KOPT-K1 (cell line): ENCODE results near the gene FYN.

Experiments used
- H3K27ac ChIP-seq: fragments of 200-600 bp; sonication (generic); 2 replicates; pipeline ENCODE4 v1.5.1; 2016; ENCODE audit warnings: antibody characterized with exemption, mild to moderate bottlenecking, low read depth, low read length; ENCODE audit not compliant: poor library complexity, severe bottlenecking
- H3K36me3 ChIP-seq: fragments of 200-600 bp; sonication (generic); 2 replicates; pipeline ENCODE4 v1.5.1; 2017; ENCODE audit warnings: antibody characterized with exemption, mild to moderate bottlenecking, low read length, moderate library complexity; ENCODE audit not compliant: insufficient read depth
- H3K9me3 ChIP-seq: fragments of 200-600 bp; sonication (generic); 2 replicates; pipeline ENCODE4 v1.5.1; 2017; ENCODE audit warnings: antibody characterized with exemption, low read length, mild to moderate bottlenecking; ENCODE audit not compliant: insufficient read depth, poor library complexity, severe bottlenecking

FYN gene

GRCh38 chr6:111761783-111762312 lies 111.4 kb downstream of the FYN start:
- H3K36me3 ChIP-seq: no peaks in the 10 kb centered on the region
- no peaks in the 10 kb centered on the region for H3K9me3 ChIP-seq
- peak overlapping the region; percentile 84 for H3K27ac ChIP-seq

- Histone ChIP-seq H3K36me3 (no peaks in the 10 kb centered on the region), H3K9me3 (no peaks in the 10 kb centered on the region), H3K27ac (peak overlapping the region; percentile 84)
Observed at GRCh38 chr6:111761212-111761611, 112.0 kb downstream of the FYN start.

GRCh38 chr6:111759836-111760785 lies 113.1 kb downstream of the FYN start:
- Histone ChIP-seq H3K36me3 (no peaks in the 10 kb centered on the region), H3K27ac (peak overlapping the region; percentile 84), H3K9me3 (no peaks in the 10 kb centered on the region)

- peak overlapping the region; percentile 84 for H3K27ac ChIP-seq
Observed at GRCh38 chr6:111759331-111759835, 113.9 kb downstream of the FYN start.

GRCh38 chr6:111758608-111759329 lies 114.5 kb downstream of the FYN start:
- Histone ChIP-seq H3K27ac (peak overlapping the region; percentile 84), H3K36me3 (no peaks in the 10 kb centered on the region), H3K9me3 (no peaks in the 10 kb centered on the region)

More at GRCh38 chr6:111759331-111759835, 113.9 kb downstream of the FYN start:
- Histone ChIP-seq H3K36me3 (no peaks in the 10 kb centered on the region), H3K9me3 (no peaks in the 10 kb centered on the region)

GRCh38 chr6:111757342-111757741 lies 115.9 kb downstream of the FYN start:
- Histone ChIP-seq H3K9me3 (no peaks in the 10 kb centered on the region), H3K27ac (peak overlapping the region; percentile 84)

GRCh38 chr6:111754423-111754822 lies 118.8 kb downstream of the FYN start:
- no peaks in the 10 kb centered on the region for H3K9me3 ChIP-seq
- H3K27ac ChIP-seq: no peak overlapping the region
- no peaks in the 10 kb centered on the region for H3K36me3 ChIP-seq

More at GRCh38 chr6:111757342-111757741, 115.9 kb downstream of the FYN start:
- H3K36me3 ChIP-seq: no peaks in the 10 kb centered on the region

GRCh38 chr6:111753573-111753972 lies 119.7 kb downstream of the FYN start:
- Histone ChIP-seq H3K27ac (no peak overlapping the region), H3K36me3 (no peaks in the 10 kb centered on the region), H3K9me3 (no peaks in the 10 kb centered on the region)

- Histone ChIP-seq H3K27ac (no peak overlapping the region), H3K9me3 (no peaks in the 10 kb centered on the region), H3K36me3 (no peaks in the 10 kb centered on the region)
Observed at GRCh38 chr6:111752476-111752875, 120.8 kb downstream of the FYN start.

- Histone ChIP-seq H3K27ac (peak overlapping the region; percentile 53), H3K9me3 (no peaks in the 10 kb centered on the region), H3K36me3 (no peaks in the 10 kb centered on the region)
Observed at GRCh38 chr6:111750753-111751673, 122.2 kb downstream of the FYN start.

- H3K27ac ChIP-seq: peak overlapping the region; percentile 53
- no peaks in the 10 kb centered on the region for H3K36me3 ChIP-seq
Observed at GRCh38 chr6:111750153-111750552, 123.1 kb downstream of the FYN start.

GRCh38 chr6:111748231-111748647 lies 125.0 kb downstream of the FYN start:
- Histone ChIP-seq H3K9me3 (no peaks in the 10 kb centered on the region), H3K36me3 (peaks cover 3% of the 10 kb centered on the region; the same call in 1 of the 2 replicates), H3K27ac (no peak overlapping the region)

More at GRCh38 chr6:111750153-111750552, 123.1 kb downstream of the FYN start:
- H3K9me3 ChIP-seq: no peaks in the 10 kb centered on the region

- H3K27ac ChIP-seq: no peak overlapping the region
- H3K9me3 ChIP-seq: no peaks in the 10 kb centered on the region
- peaks cover 4% of the 10 kb centered on the region; the same call in 1 of the 2 replicates for H3K36me3 ChIP-seq
Observed at GRCh38 chr6:111747829-111748228, 125.4 kb downstream of the FYN start.

GRCh38 chr6:111747396-111747795 lies 125.9 kb downstream of the FYN start:
- H3K9me3 ChIP-seq: no peaks in the 10 kb centered on the region
- H3K36me3 ChIP-seq: peaks cover 4% of the 10 kb centered on the region; the same call in 1 of the 2 replicates
- H3K27ac ChIP-seq: no peak overlapping the region
